ENCODE results near the gene MCF2L2. TPM values are rescaled to one million over a fixed set of nuclear protein-coding genes. Genes with fewer than 3 reads are reported as not detected.

MCF2L2 gene
- total and polyA plus RNA-seq, 2 of the 13 experiments (the other 11 are each of a cell fraction or from before 2014, with no cell fraction given), result not detected

- TF ChIP-seq POLR2AphosphoS2 (IDR thresholded peaks at IDR 0.05; ENCODE audit: low read depth, low read length), result no peak
- TF ChIP-seq ZNF496 (CRISPR knock-in tag; IDR thresholded peaks at IDR 0.05; ENCODE audit: insufficient replicate concordance), result no peak
- TF ChIP-seq ZNF674 (CRISPR knock-in tag; IDR thresholded peaks at IDR 0.05; ENCODE audit: low read depth), result no peak
- TF ChIP-seq NPAS2 (CRISPR knock-in tag; IDR thresholded peaks at IDR 0.05; ENCODE audit: borderline replicate concordance), result no peak
- no peak for TF ChIP-seq TCF12 (IDR thresholded peaks at IDR 0.05)
- peak; percentile 84; the same call in 1 of the 2 replicates for TF ChIP-seq TCF12 (CRISPR knock-in tag; IDR thresholded peaks at IDR 0.05)
- 0 out of 2 replicates have a peak, but pooled peaks have one; percentile 22 for TF ChIP-seq FOXK2 (IDR thresholded peaks at IDR 0.05)
- no peak for TF ChIP-seq KDM2A (CRISPR knock-in tag; IDR thresholded peaks at IDR 0.05; ENCODE audit: borderline replicate concordance, low read depth)
- peak; percentile 85 for TF ChIP-seq NR2F6 (IDR thresholded peaks at IDR 0.05)
- TF ChIP-seq NR2F6 (CRISPR knock-in tag; IDR thresholded peaks at IDR 0.05), result peak; percentile 62; the same call in 1 of the 2 replicates
- no peak for TF ChIP-seq ZNF776 (CRISPR knock-in tag; IDR thresholded peaks at IDR 0.05)
- TF ChIP-seq ZNF337 (CRISPR knock-in tag; IDR thresholded peaks at IDR 0.05; ENCODE audit: borderline replicate concordance, low read depth), result 0 out of 2 replicates have a peak, but pooled peaks have one; percentile 53
- TF ChIP-seq PAF1 (CRISPR knock-in tag; IDR thresholded peaks at IDR 0.05), result no peak
- no peak for TF ChIP-seq KAT7 (CRISPR knock-in tag; IDR thresholded peaks at IDR 0.05; ENCODE audit: borderline replicate concordance)
- TF ChIP-seq EP300 (IDR thresholded peaks at IDR 0.05; ENCODE audit: low read depth in 2 of 2, low read length in 2 of 2), result peak; percentile 43 to 91; a peak in 3 of 4 replicates
- TF ChIP-seq EP300 (CRISPR knock-in tag; IDR thresholded peaks at IDR 0.05; ENCODE audit: borderline replicate concordance), result peak; percentile 45; the same call in 1 of the 2 replicates
- TF ChIP-seq, protein P1, sequence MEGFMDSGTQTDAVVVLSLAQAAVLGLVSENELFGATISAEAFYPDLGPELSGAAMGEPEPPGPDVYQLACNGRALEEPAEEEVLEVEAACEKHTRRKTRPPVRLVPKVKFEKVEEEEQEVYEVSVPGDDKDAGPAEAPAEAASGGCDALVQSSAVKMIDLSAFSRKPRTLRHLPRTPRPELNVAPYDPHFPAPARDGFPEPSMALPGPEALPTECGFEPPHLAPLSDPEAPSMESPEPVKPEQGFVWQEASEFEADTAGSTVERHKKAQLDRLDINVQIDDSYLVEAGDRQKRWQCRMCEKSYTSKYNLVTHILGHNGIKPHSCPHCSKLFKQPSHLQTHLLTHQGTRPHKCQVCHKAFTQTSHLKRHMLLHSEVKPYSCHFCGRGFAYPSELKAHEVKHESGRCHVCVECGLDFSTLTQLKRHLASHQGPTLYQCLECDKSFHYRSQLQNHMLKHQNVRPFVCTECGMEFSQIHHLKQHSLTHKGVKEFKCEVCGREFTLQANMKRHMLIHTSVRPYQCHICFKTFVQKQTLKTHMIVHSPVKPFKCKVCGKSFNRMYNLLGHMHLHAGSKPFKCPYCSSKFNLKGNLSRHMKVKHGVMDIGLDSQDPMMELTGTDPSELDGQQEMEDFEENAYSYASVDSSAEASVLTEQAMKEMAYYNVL (CRISPR knock-in tag; IDR thresholded peaks at IDR 0.05; ENCODE audit: borderline replicate concordance), result peak; percentile 75; the same call in 1 of the 2 replicates
- peak; percentile 63 for TF ChIP-seq RXRB (CRISPR knock-in tag; IDR thresholded peaks at IDR 0.05; ENCODE audit: borderline replicate concordance)
- TF ChIP-seq GFI1 (CRISPR knock-in tag; IDR thresholded peaks at IDR 0.05; ENCODE audit: borderline replicate concordance), result peak; percentile 76
- TF ChIP-seq KLF6 (CRISPR knock-in tag; IDR thresholded peaks at IDR 0.05), result no peak
- no peak for TF ChIP-seq SP2 (CRISPR knock-in tag; IDR thresholded peaks at IDR 0.05)
- TF ChIP-seq ZBTB3 (CRISPR knock-in tag; IDR thresholded peaks at IDR 0.05; ENCODE audit: borderline replicate concordance, low read depth), result peak; percentile 97; the same call in 1 of the 2 replicates
- no peak for TF ChIP-seq KMT2A (CRISPR knock-in tag; IDR thresholded peaks at IDR 0.05)
- peak; percentile 87 for TF ChIP-seq ZBTB7B (CRISPR knock-in tag; IDR thresholded peaks at IDR 0.05)
- TF ChIP-seq HOXA3 (CRISPR knock-in tag; IDR thresholded peaks at IDR 0.05), result peak; percentile 82
- no peak for TF ChIP-seq SNRNP70 (IDR thresholded peaks at IDR 0.05; ENCODE audit: low read depth, low read length)
- peak; percentile 92 for TF ChIP-seq TBX2 (CRISPR knock-in tag; IDR thresholded peaks at IDR 0.05; ENCODE audit: borderline replicate concordance)
- peak; percentile 44; the same call in 1 of the 2 replicates for TF ChIP-seq BORCS8-MEF2B (CRISPR knock-in tag; IDR thresholded peaks at IDR 0.05)
- peak; percentile 94 for TF ChIP-seq ZNF264 (CRISPR knock-in tag; IDR thresholded peaks at IDR 0.05)
- TF ChIP-seq ZSCAN29 (CRISPR knock-in tag; conservative IDR thresholded peaks at IDR 0.05), result no peak
- TF ChIP-seq FOSL1 (CRISPR knock-in tag; IDR thresholded peaks at IDR 0.05; ENCODE audit: borderline replicate concordance), result no peak
- TF ChIP-seq SOX6 (IDR thresholded peaks at IDR 0.05), result no peak
- TF ChIP-seq SOX6 (CRISPR knock-in tag; IDR thresholded peaks at IDR 0.05), result peak; percentile 91
- no peak for TF ChIP-seq SMAD9 (CRISPR knock-in tag; IDR thresholded peaks at IDR 0.05)
Observed at GRCh38 chr3:183464480-183464879, 36.1 kb upstream of the MCF2L2 start (continued).

Data from HepG2 (cell line).